Measurements from ENCODE around the gene HERC3. TPM values are rescaled to one million over a fixed set of nuclear protein-coding genes. Genes with fewer than 3 reads are reported as not detected.
"Not testable (repeated sequence)": the region's sequence is repeated elsewhere in the genome, so short reads cannot be mapped to it uniquely, and the experiment has no call there.

Gene HERC3
- total RNA-seq, 1 experiment from 2014 or later = 34.9 TPM

DNA sequence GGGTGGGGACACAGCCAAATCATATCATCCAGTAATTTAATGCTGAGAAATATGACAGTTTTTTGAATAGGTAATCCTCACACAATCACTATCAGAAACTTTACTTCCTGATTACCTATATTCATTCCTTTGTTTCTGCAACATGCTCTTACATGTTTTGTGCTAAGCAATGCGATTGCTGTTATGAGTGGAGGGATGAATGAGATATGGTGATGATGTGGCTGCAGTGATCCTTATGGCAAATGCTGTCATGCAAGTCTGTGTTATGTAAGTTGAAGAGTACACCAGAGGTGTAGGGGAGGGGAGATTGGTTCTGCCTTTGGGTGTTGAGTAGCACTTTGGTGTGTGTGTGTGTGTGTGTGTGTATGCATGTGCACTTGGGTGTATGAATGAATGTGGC lies 14.6 kb downstream of the HERC3 start:
- H3K27me3 Mint-ChIP-seq (ENCODE audit: insufficient read depth, unreplicated experiment) = no peaks in the 10 kb centered on the region
- H3K4me3 Mint-ChIP-seq (ENCODE audit: unreplicated experiment) = no peak overlapping the region
- intact Hi-C loops (cut with micrococcal nuclease) = no loop called here
- CTCF ChIA-PET = interaction anchor here (0.9 to 1.0 kb wide), 3 partner anchors 12 to 68 kb away, joined by 3 to 4 read pairs (median 4); no protein-coding TSS in a partner anchor
- peaks cover 14% of the 10 kb centered on the region for H3K9me3 Mint-ChIP-seq (ENCODE audit: unreplicated experiment)
- H3K36me3 Mint-ChIP-seq (ENCODE audit: insufficient read depth, unreplicated experiment) = peaks cover 61% of the 10 kb centered on the region
- POLR2A ChIA-PET = no interaction called here
- no TSS peak for BruUV-seq (replicated peaks)
- peaks cover 34% of the 10 kb centered on the region for H3K4me1 Mint-ChIP-seq (ENCODE audit: insufficient read depth, unreplicated experiment)
- DNase-seq (ENCODE audit: unreplicated experiment) = no peak
- TF ChIP-seq, protein P1, sequence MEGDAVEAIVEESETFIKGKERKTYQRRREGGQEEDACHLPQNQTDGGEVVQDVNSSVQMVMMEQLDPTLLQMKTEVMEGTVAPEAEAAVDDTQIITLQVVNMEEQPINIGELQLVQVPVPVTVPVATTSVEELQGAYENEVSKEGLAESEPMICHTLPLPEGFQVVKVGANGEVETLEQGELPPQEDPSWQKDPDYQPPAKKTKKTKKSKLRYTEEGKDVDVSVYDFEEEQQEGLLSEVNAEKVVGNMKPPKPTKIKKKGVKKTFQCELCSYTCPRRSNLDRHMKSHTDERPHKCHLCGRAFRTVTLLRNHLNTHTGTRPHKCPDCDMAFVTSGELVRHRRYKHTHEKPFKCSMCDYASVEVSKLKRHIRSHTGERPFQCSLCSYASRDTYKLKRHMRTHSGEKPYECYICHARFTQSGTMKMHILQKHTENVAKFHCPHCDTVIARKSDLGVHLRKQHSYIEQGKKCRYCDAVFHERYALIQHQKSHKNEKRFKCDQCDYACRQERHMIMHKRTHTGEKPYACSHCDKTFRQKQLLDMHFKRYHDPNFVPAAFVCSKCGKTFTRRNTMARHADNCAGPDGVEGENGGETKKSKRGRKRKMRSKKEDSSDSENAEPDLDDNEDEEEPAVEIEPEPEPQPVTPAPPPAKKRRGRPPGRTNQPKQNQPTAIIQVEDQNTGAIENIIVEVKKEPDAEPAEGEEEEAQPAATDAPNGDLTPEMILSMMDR (IDR thresholded peaks at IDR 0.05; ENCODE audit: unreplicated experiment) = no peak
- peak overlapping the region; percentile 27 for H3K27ac Mint-ChIP-seq (ENCODE audit: low read depth, unreplicated experiment)

DNA sequence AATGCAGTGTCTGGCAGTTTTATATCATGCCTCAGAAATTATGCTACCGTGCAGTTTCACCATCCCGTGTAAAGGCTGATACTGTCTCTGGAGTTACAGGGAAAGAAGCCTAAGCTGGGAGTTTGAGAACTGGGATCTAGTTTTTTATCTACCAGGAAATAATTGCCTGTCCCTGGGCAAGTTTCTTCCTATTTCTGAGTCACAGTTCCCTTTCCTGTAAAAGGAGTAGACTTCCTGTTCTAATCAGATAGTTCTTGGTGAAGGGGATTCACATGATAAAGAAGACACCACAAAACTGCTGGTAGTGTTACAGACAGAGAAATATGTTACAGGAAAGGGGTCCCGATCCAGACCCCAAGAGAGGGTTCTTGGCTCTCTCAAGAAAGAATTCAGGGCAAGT lies 17.1 kb downstream of the HERC3 start:
- ChIA-PET POLR2A (interaction anchor here (6.2 to 11.5 kb wide), 3 partner anchors 14 to 20 kb away, joined by 74 to 199 read pairs (median 86); partner anchors contain the start of gene HERC3), CTCF (interaction anchor here (0.6 kb wide), 1 partner anchor 44 kb away, joined by 3 read pairs; no protein-coding TSS in a partner anchor)
- Mint-ChIP-seq H3K27ac (ENCODE audit: low read depth, unreplicated experiment) (peak overlapping the region; percentile 59), H3K36me3 (ENCODE audit: insufficient read depth, unreplicated experiment) (peaks cover 50% of the 10 kb centered on the region), H3K4me3 (ENCODE audit: unreplicated experiment) (no peak overlapping the region), H3K4me1 (ENCODE audit: insufficient read depth, unreplicated experiment) (peaks cover 47% of the 10 kb centered on the region), H3K9me3 (ENCODE audit: unreplicated experiment) (peaks cover 14% of the 10 kb centered on the region), H3K27me3 (ENCODE audit: insufficient read depth, unreplicated experiment) (no peaks in the 10 kb centered on the region)
- intact Hi-C loops (cut with micrococcal nuclease) = no loop called here
- TF ChIP-seq, protein P1 (IDR thresholded peaks at IDR 0.05; ENCODE audit: unreplicated experiment) = no peak
- BruUV-seq (replicated peaks) = no TSS peak
- no peak for DNase-seq (ENCODE audit: unreplicated experiment)

DNA sequence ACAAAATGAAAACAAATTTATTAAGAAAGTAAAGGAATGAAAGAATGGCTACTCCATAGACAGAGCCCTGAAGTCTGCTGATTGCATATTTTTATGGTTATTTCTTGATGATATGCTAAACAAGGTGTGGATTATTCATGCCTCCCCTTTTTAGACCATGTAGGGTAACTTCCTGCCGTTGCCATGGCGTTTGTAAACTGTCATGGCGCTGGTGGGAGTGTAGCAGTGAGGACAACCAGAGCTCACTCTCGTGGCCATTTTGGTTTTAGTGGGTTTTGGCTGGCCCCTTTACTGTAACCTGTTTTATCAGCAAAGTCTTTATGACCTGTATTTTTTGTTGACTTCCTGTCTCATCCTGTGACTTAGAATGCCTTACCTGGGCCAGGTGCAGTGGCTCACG lies 17.5 kb downstream of the HERC3 start:
- ChIA-PET POLR2A (interaction anchor here (1.4 to 11.5 kb wide), 5 partner anchors 9 to 79 kb away, joined by 3 to 199 read pairs (median 86); partner anchors contain the start of gene HERC3), CTCF (interaction anchor here (1.4 kb wide), 1 partner anchor 23 kb away, joined by 3 read pairs; no protein-coding TSS in a partner anchor)
- BruUV-seq (replicated peaks); DNase-seq (ENCODE audit: unreplicated experiment); H3K27me3 Mint-ChIP-seq (ENCODE audit: insufficient read depth, unreplicated experiment); H3K4me3 Mint-ChIP-seq (ENCODE audit: unreplicated experiment): not testable (repeated sequence)
- peaks cover 48% of the 10 kb centered on the region for H3K36me3 Mint-ChIP-seq (ENCODE audit: insufficient read depth, unreplicated experiment)
- H3K27ac Mint-ChIP-seq (ENCODE audit: low read depth, unreplicated experiment) = peak overlapping the region; percentile 59
- peaks cover 14% of the 10 kb centered on the region for H3K9me3 Mint-ChIP-seq (ENCODE audit: unreplicated experiment)
- peaks cover 51% of the 10 kb centered on the region for H3K4me1 Mint-ChIP-seq (ENCODE audit: insufficient read depth, unreplicated experiment)
- intact Hi-C loops (cut with micrococcal nuclease) = loop anchor here (5.0 kb wide), 1 partner anchor 48 kb away; no protein-coding TSS in a partner anchor

DNA sequence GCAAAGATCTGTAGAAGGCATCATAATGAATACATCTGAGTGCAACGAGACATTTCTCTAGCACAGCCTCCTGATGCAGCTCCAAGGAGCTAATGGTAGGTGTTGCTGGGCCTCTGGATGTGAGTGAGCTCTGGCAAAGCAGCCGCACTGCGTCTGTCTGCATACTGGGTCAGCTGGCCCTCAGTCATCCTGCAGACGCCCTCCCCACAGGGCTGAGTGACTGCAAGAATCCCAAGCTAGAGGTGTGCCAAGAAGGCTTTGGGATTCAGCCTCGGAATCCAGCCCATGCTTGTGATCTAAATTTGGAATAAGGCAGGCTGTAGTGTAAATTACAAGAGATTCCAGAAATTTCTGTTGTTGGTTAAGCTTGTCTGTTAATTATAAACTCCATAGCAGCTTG lies 18.5 kb downstream of the HERC3 start:
- TF ChIP-seq, protein P1 (IDR thresholded peaks at IDR 0.05; ENCODE audit: unreplicated experiment) = no peak
- no peaks in the 10 kb centered on the region for H3K27me3 Mint-ChIP-seq (ENCODE audit: insufficient read depth, unreplicated experiment)
- H3K36me3 Mint-ChIP-seq (ENCODE audit: insufficient read depth, unreplicated experiment) = peaks cover 48% of the 10 kb centered on the region
- BruUV-seq (replicated peaks) = no TSS peak
- DNase-seq (ENCODE audit: unreplicated experiment) = peak; percentile 60
- peak overlapping the region; percentile 3 for H3K4me3 Mint-ChIP-seq (ENCODE audit: unreplicated experiment)
- CTCF ChIA-PET = interaction anchor here (0.6 to 1.6 kb wide), 8 partner anchors 10 to 433 kb away, joined by 3 to 6 read pairs (median 4); no protein-coding TSS in a partner anchor
- H3K27ac Mint-ChIP-seq (ENCODE audit: low read depth, unreplicated experiment) = peak overlapping the region; percentile 59
- intact Hi-C loops (cut with micrococcal nuclease) = loop anchor here (5.0 kb wide), 1 partner anchor 47 kb away; no protein-coding TSS in a partner anchor
- peaks cover 14% of the 10 kb centered on the region for H3K9me3 Mint-ChIP-seq (ENCODE audit: unreplicated experiment)
- peaks cover 56% of the 10 kb centered on the region for H3K4me1 Mint-ChIP-seq (ENCODE audit: insufficient read depth, unreplicated experiment)
- POLR2A ChIA-PET = interaction anchor here (1.0 to 11.5 kb wide), 8 partner anchors 10 to 80 kb away, joined by 3 to 199 read pairs (median 40); partner anchors contain the start of gene HERC3
